ENCODE measurements around the gene PDAP1. TPM values are rescaled to one million over a fixed set of nuclear protein-coding genes. Genes with fewer than 3 reads are reported as not detected.
A peak's percentile ranks its signal among the peaks of the same experiment; 100 is the strongest.
"Not testable (repeated sequence)": the region's sequence is repeated elsewhere in the genome, so short reads cannot be mapped to it uniquely, and the experiment has no call there.

Gene PDAP1
- total RNA-seq, 1 donor from 2014 or later: 93.2 TPM

DNA sequence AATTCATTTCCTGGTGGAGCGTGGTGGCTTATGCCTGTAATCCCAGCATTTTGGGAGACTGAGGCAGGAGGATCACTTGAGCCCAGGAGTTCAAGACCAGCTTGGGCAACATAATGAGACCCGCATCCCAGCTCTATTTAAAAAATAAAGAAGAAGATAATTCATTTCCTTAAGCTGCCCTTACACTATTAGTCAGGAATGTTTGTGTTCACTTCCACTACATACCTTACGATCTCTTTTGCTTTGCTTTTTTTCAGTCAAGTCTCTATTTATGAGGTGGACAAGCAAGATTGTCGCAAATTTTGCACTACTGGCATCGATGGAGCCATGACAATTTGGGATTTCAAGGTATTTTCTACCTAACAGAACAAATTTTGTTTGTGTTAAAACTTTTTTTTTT, 45.1 kb downstream of the PDAP1 start:
- no peak for DNase-seq
- Histone ChIP-seq H3K36me3 (peaks cover 93% of the 10 kb centered on the region), H3K9me3 (replicated peaks) (no peaks in the 10 kb centered on the region), H3K27me3 (ENCODE audit: low read depth) (no peaks in the 10 kb centered on the region), H3K4me3 (no peak overlapping the region), H3K27ac (replicated peaks) (no peak overlapping the region), H3K4me1 (no peaks in the 10 kb centered on the region)
- intact Hi-C loops (cut with micrococcal nuclease): no loop called here
- TF ChIP-seq, protein P1, sequence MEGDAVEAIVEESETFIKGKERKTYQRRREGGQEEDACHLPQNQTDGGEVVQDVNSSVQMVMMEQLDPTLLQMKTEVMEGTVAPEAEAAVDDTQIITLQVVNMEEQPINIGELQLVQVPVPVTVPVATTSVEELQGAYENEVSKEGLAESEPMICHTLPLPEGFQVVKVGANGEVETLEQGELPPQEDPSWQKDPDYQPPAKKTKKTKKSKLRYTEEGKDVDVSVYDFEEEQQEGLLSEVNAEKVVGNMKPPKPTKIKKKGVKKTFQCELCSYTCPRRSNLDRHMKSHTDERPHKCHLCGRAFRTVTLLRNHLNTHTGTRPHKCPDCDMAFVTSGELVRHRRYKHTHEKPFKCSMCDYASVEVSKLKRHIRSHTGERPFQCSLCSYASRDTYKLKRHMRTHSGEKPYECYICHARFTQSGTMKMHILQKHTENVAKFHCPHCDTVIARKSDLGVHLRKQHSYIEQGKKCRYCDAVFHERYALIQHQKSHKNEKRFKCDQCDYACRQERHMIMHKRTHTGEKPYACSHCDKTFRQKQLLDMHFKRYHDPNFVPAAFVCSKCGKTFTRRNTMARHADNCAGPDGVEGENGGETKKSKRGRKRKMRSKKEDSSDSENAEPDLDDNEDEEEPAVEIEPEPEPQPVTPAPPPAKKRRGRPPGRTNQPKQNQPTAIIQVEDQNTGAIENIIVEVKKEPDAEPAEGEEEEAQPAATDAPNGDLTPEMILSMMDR (IDR thresholded peaks at IDR 0.05; ENCODE audit: borderline replicate concordance): no peak

DNA sequence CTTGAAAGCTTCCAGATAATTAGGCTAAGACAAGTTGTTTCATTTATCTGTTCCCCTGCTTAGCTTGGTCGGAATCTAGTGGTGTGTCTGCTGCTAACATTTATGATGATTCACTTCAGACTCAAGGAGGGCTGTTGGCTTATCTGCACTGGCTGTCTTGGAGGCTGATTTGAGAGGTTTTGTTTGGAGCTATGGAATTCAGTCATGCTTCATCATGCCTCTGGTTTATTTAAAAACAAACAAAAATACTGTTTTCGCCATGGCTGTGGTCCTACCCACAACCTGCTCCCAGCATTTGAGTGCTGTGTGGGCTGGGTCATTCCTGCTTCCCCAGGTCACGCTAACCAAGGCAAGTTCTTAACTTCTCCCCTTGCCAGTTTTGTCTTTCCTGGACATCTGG, 45.6 kb downstream of the PDAP1 start:
- Histone ChIP-seq H3K4me3 (no peak overlapping the region), H3K27ac (replicated peaks) (no peak overlapping the region), H3K9me3 (replicated peaks) (no peaks in the 10 kb centered on the region), H3K27me3 (ENCODE audit: low read depth) (no peaks in the 10 kb centered on the region), H3K36me3 (peaks cover 97% of the 10 kb centered on the region), H3K4me1 (no peaks in the 10 kb centered on the region)
- intact Hi-C loops (cut with micrococcal nuclease): no loop called here
- no peak for DNase-seq
- TF ChIP-seq, protein P1 (IDR thresholded peaks at IDR 0.05; ENCODE audit: borderline replicate concordance): no peak

DNA sequence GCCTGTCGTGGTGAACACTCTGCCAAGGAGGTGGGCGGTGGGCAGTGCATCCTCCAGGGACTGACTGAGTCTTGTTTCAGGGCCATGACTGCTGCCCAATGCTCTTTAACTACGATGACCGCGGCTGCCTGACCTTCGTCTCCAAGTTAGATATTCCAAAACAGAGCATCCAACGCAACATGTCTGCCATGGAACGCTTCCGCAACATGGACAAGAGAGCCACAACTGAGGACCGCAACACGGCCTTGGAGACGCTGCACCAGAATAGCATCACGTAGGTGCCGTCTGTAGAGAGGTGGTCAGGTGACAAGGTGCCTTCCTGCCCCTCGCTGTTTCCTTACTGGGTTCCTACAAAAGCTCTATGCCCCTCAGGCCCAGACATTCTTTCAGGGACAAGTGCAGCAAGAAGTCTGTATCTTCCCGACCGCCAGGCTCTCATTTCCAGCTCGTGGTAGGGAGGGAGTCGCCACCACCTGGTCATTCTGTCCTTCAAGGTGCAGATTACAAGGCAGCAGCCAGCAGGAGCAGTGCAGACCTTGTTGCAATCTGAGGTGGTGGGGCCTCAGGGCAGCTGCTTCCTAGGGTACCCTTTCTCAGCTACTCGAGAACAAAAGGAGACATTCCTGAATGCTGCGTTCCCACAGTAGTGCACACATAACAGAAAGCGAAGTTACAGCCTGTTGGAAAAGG, 48.8 kb downstream of the PDAP1 start:
- no peaks in the 10 kb centered on the region for H3K27me3 ChIP-seq (ENCODE audit: low read depth)
- H3K36me3 ChIP-seq: peaks cover 100% of the 10 kb centered on the region
- DNase-seq: no peak
- H3K27ac ChIP-seq (replicated peaks): no peak overlapping the region
- no peaks in the 10 kb centered on the region for H3K4me1 ChIP-seq
- intact Hi-C loops (cut with micrococcal nuclease): no loop called here
- no peaks in the 10 kb centered on the region for H3K9me3 ChIP-seq (replicated peaks)
- TF ChIP-seq, protein P1 (IDR thresholded peaks at IDR 0.05; ENCODE audit: borderline replicate concordance): no peak
- H3K4me3 ChIP-seq: no peak overlapping the region

DNA sequence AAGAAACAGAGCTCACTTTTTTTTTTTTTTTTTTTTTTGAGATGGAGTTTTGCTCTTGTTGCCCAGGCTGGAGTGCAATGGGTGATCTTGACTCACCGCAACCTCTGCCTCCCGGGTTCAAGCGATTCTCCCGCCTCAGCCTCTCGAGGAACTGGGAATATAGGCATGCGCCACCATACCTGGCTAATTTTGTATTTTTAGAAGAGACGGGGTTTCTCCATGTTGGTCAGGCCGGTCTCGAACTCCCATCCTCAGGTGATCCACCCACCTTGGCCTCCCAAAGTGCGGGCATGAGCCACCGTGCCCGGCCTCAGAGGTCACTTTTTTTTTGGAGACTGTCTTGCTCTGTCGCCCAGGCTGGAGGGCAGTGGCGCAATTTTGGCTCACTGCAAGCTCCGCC, 49.9 kb downstream of the PDAP1 start:
- H3K4me3 ChIP-seq; intact Hi-C loops (cut with micrococcal nuclease); H3K27ac ChIP-seq (replicated peaks): not testable (repeated sequence)

DNA sequence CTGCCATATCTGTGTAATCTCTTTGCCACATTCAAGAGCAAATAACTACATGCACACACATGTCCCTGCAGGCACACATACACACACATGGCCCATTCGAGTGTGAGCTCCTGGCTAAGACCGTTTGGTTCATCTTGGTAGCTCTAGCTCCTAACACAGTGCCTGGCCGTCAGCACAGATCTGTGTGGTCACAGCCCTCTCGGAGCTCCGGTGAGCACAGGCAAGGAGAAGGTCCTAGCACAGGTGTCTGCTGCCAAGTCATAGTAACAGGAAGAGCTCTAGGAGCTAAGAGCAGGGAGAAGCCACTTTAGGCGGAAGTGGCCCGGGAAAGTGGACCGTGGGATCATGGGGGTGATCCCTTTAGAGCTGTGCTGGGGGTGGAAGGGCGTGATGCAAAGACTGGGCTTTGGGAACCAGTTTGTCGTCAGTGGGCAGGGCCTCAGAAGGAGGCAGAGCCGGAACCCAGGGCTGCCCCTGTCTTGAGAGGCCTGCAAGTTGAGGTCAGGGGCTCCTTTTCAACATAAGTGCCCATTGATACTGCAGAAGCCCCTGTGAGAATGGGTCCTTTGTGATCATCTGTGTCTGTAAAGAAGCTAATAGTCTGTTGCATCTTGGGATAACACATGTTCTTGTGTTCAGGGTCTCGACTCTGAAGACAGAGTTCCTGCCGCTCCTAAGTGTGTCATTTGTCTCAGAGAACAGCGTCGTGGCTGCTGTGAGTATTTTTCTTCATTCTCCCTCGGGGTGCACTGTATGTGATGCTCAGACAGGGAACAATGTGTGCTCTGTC, 50.5 kb downstream of the PDAP1 start:
- peak overlapping the region; percentile 22 for H3K27ac ChIP-seq (replicated peaks)
- TF ChIP-seq, protein P1 (IDR thresholded peaks at IDR 0.05; ENCODE audit: borderline replicate concordance): no peak
- intact Hi-C loops (cut with micrococcal nuclease): no loop called here

More for the DNA sequence above, 49.9 kb downstream of the PDAP1 start:
- DNase-seq; H3K4me1 ChIP-seq; H3K27me3 ChIP-seq (ENCODE audit: low read depth); H3K9me3 ChIP-seq (replicated peaks): not testable (repeated sequence)
- peaks cover 100% of the 10 kb centered on the region for H3K36me3 ChIP-seq

DNA sequence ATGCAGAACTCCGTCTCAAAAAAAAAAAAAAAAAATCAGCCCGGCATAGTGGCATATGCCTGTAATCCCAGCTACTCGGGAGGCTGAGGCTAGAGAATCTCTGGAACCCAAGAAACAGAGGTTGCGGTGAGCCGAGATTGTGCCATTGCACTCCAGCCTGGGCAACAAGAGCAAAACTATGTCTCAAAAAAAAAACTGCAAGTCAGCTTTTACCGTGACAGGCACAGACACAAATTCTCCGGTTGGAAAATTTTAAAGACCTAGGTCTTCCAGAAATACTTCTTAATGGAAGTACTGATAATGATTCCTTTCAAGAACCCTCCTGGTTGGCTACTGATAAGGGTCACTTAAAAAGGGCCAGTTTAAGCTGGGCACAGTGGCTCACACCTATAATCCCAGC, 53.3 kb downstream of the PDAP1 start:
- TF ChIP-seq, protein P1 (IDR thresholded peaks at IDR 0.05; ENCODE audit: borderline replicate concordance): no peak
- intact Hi-C loops (cut with micrococcal nuclease): no loop called here
- H3K36me3 ChIP-seq: peaks cover 99% of the 10 kb centered on the region
- no peaks in the 10 kb centered on the region for H3K27me3 ChIP-seq (ENCODE audit: low read depth)
- no peak overlapping the region for H3K27ac ChIP-seq (replicated peaks)
- H3K9me3 ChIP-seq (replicated peaks): no peaks in the 10 kb centered on the region
- no peaks in the 10 kb centered on the region for H3K4me1 ChIP-seq
- no peak for DNase-seq
- H3K4me3 ChIP-seq: no peak overlapping the region

More for the DNA sequence above, 50.5 kb downstream of the PDAP1 start:
- Histone ChIP-seq H3K4me3 (no peak overlapping the region), H3K9me3 (replicated peaks) (no peaks in the 10 kb centered on the region), H3K27me3 (ENCODE audit: low read depth) (no peaks in the 10 kb centered on the region), H3K4me1 (no peaks in the 10 kb centered on the region), H3K36me3 (peaks cover 100% of the 10 kb centered on the region)
- DNase-seq: no peak

All from left ventricle myocardium inferior (tissue), 1 donor.